ENCODE results near the gene PACRGL. TPM values are rescaled to one million over a fixed set of nuclear protein-coding genes. Genes with fewer than 3 reads are reported as not detected.

PACRGL gene
- total RNA-seq, 1 experiment from 2014 or later: 13.5 TPM

DNA sequence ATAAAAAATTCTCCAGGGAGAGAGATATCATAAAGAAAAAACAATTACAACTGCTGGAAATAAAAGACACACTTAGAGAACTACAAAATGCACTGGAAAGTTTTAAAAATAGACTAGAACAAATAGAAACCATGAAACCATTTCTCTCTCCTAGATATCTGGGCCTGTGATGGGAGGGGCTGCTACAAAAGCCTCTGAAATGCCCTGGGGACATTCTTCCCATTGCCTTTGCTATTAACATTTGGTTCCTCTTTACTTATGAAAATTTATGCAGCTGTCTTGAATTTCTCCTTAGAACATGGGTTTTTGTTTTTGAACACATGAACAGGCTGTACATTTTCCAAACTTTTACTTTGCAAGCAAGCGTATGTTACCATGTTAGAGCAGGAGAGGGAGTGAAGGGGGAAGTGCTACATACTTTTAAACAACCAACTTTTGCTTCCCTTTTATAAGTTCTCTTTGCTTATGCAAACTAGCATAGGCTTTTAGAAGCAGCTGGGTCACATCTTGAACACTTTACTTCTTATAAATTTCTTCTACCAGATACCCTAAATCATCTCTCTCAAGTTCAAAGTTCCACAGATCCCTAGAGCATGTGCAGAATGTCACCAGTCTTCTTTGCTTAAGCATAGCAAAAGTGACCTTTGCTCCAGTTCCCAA is 47.9 kb upstream of the PACRGL start (continued):
- no peak for TF ChIP-seq HMGA2 (CRISPR knock-in tag; IDR thresholded peaks at IDR 0.05)

DNA sequence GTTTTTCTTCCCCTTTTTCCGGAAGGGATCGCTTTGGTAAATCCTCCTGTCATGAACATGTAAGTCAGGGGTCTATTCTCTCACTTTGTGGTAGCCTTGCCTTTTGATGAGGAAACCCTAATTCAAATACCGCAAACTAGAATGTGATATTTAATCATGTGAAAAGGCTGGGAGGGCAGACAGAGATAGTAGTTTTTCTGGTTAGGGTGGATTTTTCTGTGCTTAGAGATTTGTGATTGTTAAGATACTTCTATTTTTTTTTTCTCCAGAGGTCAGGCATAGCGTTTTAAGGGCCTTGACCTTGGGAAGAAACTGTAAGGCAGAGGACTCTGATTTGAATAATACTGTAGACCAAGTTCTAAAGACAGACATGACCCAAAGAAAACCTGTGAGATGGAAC is 41.8 kb upstream of the PACRGL start:
- ChIA-PET CTCF (no interaction called here), POLR2A (no interaction called here)
- Mint-ChIP-seq H3K9me3 (0 out of 2 replicates have a peak, but pooled peaks cover 9% of the 10 kb centered on the region), H3K27me3 (ENCODE audit: low read depth) (no peaks in the 10 kb centered on the region), H3K36me3 (no peaks in the 10 kb centered on the region), H3K4me1 (peaks cover 21% of the 10 kb centered on the region), H3K4me3 (no peak overlapping the region), H3K27ac (no peak overlapping the region; the same call in 1 of the 2 replicates)
- no peak for TF ChIP-seq EMX1 (CRISPR knock-in tag; IDR thresholded peaks at IDR 0.05)
- no peak for TF ChIP-seq ZBTB43 (CRISPR knock-in tag; IDR thresholded peaks at IDR 0.05)
- no peak for TF ChIP-seq ZNF396 (CRISPR knock-in tag; IDR thresholded peaks at IDR 0.05; ENCODE audit: borderline replicate concordance)
- no peak for TF ChIP-seq ESRRA (CRISPR knock-in tag; IDR thresholded peaks at IDR 0.05; ENCODE audit: borderline replicate concordance)
- no peak for TF ChIP-seq GABPB1 (CRISPR knock-in tag; IDR thresholded peaks at IDR 0.05)
- TF ChIP-seq JUN (CRISPR knock-in tag; IDR thresholded peaks at IDR 0.05): no peak
- no peak for TF ChIP-seq ZNF671 (CRISPR knock-in tag; IDR thresholded peaks at IDR 0.05)
- TF ChIP-seq, protein P1, sequence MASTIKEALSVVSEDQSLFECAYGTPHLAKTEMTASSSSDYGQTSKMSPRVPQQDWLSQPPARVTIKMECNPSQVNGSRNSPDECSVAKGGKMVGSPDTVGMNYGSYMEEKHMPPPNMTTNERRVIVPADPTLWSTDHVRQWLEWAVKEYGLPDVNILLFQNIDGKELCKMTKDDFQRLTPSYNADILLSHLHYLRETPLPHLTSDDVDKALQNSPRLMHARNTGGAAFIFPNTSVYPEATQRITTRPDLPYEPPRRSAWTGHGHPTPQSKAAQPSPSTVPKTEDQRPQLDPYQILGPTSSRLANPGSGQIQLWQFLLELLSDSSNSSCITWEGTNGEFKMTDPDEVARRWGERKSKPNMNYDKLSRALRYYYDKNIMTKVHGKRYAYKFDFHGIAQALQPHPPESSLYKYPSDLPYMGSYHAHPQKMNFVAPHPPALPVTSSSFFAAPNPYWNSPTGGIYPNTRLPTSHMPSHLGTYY (CRISPR knock-in tag; IDR thresholded peaks at IDR 0.05): no peak
- DNase-seq (ENCODE audit: low spot score) (no peak), ATAC-seq (no peak)

DNA sequence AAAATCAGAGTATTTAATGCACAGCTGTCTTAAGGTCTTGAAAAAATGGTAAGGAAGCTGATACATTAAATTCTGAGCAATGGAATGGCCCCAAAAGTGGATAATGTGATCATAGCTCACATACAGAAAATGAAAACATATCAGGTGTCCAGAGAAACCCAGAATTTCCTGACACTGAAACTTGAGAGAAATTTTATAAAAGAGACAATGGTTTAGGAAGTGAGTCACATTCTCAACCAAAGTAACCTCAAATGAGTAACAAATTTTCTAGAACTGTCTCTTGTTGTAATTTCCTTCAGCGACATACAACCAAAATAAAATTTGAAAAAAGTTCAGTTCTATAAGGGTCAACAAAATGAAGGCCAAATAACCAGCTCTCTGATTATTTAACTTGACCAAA is 37.4 kb upstream of the PACRGL start:
- peaks cover 2% of the 10 kb centered on the region for H3K36me3 Mint-ChIP-seq
- peaks cover 16% of the 10 kb centered on the region for H3K4me1 Mint-ChIP-seq
- ChIA-PET POLR2A (no interaction called here), CTCF (no interaction called here)
- ATAC-seq (no peak), DNase-seq (ENCODE audit: low spot score) (no peak)
- peaks cover 11% of the 10 kb centered on the region for H3K9me3 Mint-ChIP-seq
- H3K4me3 Mint-ChIP-seq: no peak overlapping the region
- TF ChIP-seq, protein P2, sequence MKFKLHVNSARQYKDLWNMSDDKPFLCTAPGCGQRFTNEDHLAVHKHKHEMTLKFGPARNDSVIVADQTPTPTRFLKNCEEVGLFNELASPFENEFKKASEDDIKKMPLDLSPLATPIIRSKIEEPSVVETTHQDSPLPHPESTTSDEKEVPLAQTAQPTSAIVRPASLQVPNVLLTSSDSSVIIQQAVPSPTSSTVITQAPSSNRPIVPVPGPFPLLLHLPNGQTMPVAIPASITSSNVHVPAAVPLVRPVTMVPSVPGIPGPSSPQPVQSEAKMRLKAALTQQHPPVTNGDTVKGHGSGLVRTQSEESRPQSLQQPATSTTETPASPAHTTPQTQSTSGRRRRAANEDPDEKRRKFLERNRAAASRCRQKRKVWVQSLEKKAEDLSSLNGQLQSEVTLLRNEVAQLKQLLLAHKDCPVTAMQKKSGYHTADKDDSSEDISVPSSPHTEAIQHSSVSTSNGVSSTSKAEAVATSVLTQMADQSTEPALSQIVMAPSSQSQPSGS (CRISPR knock-in tag; IDR thresholded peaks at IDR 0.05; ENCODE audit: borderline replicate concordance, low read depth): no peak
- TF ChIP-seq, protein P3, sequence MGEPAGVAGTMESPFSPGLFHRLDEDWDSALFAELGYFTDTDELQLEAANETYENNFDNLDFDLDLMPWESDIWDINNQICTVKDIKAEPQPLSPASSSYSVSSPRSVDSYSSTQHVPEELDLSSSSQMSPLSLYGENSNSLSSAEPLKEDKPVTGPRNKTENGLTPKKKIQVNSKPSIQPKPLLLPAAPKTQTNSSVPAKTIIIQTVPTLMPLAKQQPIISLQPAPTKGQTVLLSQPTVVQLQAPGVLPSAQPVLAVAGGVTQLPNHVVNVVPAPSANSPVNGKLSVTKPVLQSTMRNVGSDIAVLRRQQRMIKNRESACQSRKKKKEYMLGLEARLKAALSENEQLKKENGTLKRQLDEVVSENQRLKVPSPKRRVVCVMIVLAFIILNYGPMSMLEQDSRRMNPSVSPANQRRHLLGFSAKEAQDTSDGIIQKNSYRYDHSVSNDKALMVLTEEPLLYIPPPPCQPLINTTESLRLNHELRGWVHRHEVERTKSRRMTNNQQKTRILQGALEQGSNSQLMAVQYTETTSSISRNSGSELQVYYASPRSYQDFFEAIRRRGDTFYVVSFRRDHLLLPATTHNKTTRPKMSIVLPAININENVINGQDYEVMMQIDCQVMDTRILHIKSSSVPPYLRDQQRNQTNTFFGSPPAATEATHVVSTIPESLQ (CRISPR knock-in tag; IDR thresholded peaks at IDR 0.05): no peak
- TF ChIP-seq ZNF219 (CRISPR knock-in tag; IDR thresholded peaks at IDR 0.05; ENCODE audit: borderline replicate concordance) (no peak), SOX15 (CRISPR knock-in tag; IDR thresholded peaks at IDR 0.05) (no peak), ZNF317 (CRISPR knock-in tag; IDR thresholded peaks at IDR 0.05; ENCODE audit: borderline replicate concordance, low read depth) (no peak), ATF3 (CRISPR knock-in tag; conservative IDR thresholded peaks at IDR 0.05) (no peak)
- TF ChIP-seq, protein P4, sequence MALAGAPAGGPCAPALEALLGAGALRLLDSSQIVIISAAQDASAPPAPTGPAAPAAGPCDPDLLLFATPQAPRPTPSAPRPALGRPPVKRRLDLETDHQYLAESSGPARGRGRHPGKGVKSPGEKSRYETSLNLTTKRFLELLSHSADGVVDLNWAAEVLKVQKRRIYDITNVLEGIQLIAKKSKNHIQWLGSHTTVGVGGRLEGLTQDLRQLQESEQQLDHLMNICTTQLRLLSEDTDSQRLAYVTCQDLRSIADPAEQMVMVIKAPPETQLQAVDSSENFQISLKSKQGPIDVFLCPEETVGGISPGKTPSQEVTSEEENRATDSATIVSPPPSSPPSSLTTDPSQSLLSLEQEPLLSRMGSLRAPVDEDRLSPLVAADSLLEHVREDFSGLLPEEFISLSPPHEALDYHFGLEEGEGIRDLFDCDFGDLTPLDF (CRISPR knock-in tag; IDR thresholded peaks at IDR 0.05): no peak
- H3K27me3 Mint-ChIP-seq (ENCODE audit: low read depth): peaks cover 2% of the 10 kb centered on the region; the same call in 1 of the 2 replicates
- H3K27ac Mint-ChIP-seq: no peak overlapping the region
